ENCODE measurements around the gene GRIN2A. TPM values are rescaled to one million over a fixed set of nuclear protein-coding genes. Genes with fewer than 3 reads are reported as not detected.
A peak's percentile ranks its signal among the peaks of the same experiment; 100 is the strongest.

The GRIN2A gene
- not detected for total RNA-seq

DNA sequence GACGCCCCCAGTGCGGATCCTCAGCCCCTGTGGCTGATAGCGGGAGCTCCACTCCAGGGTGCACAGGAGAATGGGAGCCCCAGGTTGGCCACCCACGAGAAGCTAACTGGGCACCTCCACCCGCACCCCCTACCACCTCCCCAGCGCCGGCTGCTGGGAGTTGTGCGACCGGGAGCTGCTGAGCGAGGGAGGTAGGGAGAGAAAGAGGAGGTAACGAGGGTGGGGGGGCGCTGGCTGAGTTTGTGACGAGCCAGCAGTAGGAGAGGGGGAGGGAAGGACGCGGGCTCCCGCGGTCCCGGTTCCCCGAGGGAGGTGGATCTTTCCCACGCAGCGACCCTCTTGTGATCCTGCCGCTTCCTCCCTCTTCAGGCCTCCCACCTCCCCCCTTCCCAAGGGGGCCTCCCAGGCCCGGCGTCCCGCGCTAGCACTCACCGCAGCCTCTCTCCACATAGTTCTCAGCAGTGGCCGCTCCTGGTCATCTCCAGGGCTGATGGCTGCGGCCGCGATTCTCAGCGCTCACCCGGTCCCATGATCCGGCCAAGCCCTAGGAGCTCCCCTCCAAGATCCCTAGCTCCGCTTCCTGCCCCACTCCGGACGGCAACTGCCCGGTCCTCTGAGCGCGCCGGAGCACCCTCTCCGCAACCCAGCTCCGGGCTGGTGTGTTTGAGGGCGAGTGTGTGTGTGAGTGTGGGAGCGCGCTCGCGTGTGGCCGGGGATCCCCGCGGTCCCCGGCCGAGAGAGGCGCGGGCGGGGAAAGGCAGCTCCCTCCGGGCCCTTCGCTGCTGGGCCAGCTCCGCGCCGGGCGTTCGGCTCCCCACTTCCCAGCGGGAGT lies at the start of gene GRIN2A:
Gene GRIN2A, minus strand, starts transcription at position 207 of the 832 bp plus-strand sequence. CDS start 2,017 bp downstream, outside the sequence.
- Mint-ChIP-seq H3K27me3 (peaks cover 36% of the 10 kb centered on the region), H3K27ac (no peak within 1 kb of the TSS), H3K4me1 (peaks cover 7% of the 10 kb centered on the region), H3K9me3 (no peaks in the 10 kb centered on the region), H3K4me3 (peak within 1 kb of the TSS; percentile 10), H3K36me3 (ENCODE audit: low read depth) (no peaks in the 10 kb centered on the region)
- DNase-seq, result no peak
- ChIA-PET CTCF (interaction anchor here (0.6 to 0.7 kb wide), 2 partner anchors 17 to 920 kb away, joined by 3 read pairs; no protein-coding TSS in a partner anchor), POLR2A (no interaction called here)

DNA sequence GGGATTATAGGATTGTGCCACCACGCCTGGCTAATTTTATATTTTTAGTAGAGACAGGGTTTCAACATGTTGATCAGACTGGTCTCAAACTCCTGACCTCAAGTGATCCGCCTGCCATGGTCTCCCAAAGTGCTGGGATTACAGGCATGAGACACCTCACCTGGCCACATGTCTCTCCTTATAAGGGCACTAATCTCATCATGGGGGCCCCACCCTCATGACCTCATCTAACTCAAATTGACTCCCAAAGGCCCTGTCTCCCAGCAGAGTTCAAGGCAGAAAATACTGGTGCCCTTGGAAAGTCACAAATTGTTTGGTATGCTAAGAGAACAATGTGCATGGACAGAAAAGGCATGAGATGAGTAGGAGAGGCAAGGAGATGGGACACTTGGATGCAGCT lies 49.3 kb upstream of the GRIN2A start:
- Mint-ChIP-seq H3K36me3 (ENCODE audit: low read depth) (no peaks in the 10 kb centered on the region), H3K27ac (no peak overlapping the region), H3K27me3 (no peaks in the 10 kb centered on the region), H3K4me3 (no peak overlapping the region), H3K4me1 (peaks cover 3% of the 10 kb centered on the region), H3K9me3 (peaks cover 7% of the 10 kb centered on the region)
- POLR2A ChIA-PET, result no interaction called here
- DNase-seq, result no peak
- CTCF ChIA-PET, result no interaction called here

DNA sequence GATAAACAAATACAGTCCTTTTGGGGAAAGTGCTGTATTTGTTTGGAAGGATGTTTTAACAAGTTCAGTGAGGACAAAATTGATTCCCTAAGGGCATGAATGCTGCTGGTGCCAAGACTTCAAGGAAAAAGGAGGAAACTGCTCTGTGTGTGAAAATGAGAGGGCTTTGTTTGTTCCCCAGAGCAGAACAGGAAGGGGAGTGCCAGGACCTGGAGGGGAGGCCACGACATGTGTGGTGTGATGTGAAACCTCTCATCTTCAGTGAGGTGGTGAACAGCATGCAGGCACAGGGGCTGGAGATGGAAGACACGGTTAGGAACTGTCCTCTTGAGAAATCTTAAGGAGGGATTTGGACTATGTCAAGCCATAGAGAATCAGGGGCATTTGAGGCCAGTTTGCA lies 46.6 kb upstream of the GRIN2A start:
- Mint-ChIP-seq H3K36me3 (ENCODE audit: low read depth) (no peaks in the 10 kb centered on the region), H3K4me3 (no peak overlapping the region), H3K27me3 (no peaks in the 10 kb centered on the region), H3K27ac (no peak overlapping the region), H3K4me1 (peaks cover 3% of the 10 kb centered on the region), H3K9me3 (peaks cover 7% of the 10 kb centered on the region)
- CTCF ChIA-PET, result interaction anchor here (1.5 kb wide), 1 partner anchor 18 kb away, joined by 3 read pairs; no protein-coding TSS in a partner anchor
- no peak for DNase-seq
- POLR2A ChIA-PET, result no interaction called here

DNA sequence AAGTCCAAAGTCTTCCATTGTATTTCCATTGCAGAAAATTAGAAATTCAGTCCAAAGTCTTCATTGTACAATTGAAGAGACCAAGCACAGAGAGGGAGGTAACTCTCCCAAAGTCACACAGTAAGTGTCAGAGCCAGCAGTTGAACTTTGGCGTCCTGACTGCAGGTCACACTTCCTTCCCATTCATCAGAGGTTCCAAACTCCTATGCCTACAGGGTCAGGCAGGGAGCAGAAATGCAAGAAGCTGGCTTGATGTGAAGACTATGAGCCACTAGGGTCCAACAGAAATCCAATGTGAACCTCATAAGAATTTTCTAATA lies 44.7 kb upstream of the GRIN2A start:
- ChIA-PET POLR2A (no interaction called here), CTCF (no interaction called here)
- no peak overlapping the region for H3K4me3 Mint-ChIP-seq
- H3K27me3 Mint-ChIP-seq, result no peaks in the 10 kb centered on the region
- DNase-seq, result no peak
- H3K4me1 Mint-ChIP-seq, result peaks cover 3% of the 10 kb centered on the region
- no peaks in the 10 kb centered on the region for H3K36me3 Mint-ChIP-seq (ENCODE audit: low read depth)
- no peak overlapping the region for H3K27ac Mint-ChIP-seq
- peaks cover 5% of the 10 kb centered on the region for H3K9me3 Mint-ChIP-seq

DNA sequence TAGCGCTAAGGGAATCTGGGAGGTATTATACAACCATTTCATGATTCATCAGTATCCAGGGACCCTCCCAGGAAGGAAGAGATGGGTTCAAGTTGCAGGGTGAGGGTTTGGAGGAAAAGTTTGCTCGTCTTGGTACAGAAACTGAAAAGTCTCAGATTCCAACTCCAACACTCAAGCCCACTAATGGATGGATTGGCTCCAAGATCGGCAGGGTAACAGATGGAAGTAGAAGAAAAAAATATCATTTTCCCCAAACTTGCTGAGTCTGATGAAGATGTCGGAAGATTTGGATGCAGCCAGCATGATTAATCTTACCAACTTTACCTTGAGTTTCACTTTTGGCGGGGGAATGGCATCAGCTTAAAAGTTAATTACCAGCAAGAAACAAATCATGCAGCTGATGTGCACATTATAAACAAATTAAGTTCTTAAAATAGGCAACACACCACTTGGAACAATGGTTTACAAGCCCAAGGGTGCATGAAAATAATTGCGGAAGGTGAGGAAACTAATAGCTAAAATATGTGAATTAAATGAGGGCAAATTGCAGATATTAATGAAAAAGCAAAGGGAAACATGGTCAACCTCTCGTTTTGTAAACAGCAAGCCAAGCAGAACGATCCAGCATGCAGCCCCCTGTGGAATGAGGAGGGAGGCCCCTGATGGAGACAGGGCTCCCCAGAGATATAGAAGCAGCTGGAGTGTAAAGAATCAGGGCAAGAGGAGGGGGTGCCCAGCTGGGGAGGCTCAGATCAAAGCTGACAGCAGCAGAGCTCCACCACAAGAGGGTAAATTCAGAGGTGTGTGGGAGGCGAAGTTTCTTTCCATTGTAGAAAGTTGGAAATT lies 44.1 kb upstream of the GRIN2A start:
- Mint-ChIP-seq H3K27me3 (no peaks in the 10 kb centered on the region), H3K9me3 (no peaks in the 10 kb centered on the region), H3K36me3 (ENCODE audit: low read depth) (no peaks in the 10 kb centered on the region), H3K27ac (no peak overlapping the region), H3K4me3 (no peak overlapping the region), H3K4me1 (peaks cover 3% of the 10 kb centered on the region)
- DNase-seq, result no peak
- ChIA-PET CTCF (no interaction called here), POLR2A (no interaction called here)

DNA sequence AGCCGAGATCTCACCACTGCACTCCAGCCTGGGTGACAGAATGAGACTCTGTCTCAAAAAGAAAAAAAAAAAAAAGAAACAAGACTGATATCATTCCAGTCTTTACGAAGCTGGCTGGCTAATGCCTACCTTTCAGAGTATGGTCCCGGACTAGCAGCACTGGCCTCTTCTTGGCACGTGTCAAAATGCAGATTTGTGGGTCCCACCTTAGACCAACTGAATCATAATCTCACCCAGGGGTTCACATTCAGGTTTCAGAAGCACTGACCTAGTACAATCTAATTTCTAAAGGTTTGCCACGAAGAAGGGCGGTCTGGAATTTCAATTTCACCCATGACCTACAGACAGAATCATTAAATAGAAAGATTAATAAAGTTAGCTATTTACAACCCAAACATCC lies 43.4 kb upstream of the GRIN2A start:
- DNase-seq, result no peak
- H3K36me3 Mint-ChIP-seq (ENCODE audit: low read depth), result no peaks in the 10 kb centered on the region
- ChIA-PET CTCF (interaction anchor here (0.6 kb wide), 1 partner anchor 147 kb away, joined by 3 read pairs; no protein-coding TSS in a partner anchor), POLR2A (no interaction called here)
- H3K4me3 Mint-ChIP-seq, result no peak overlapping the region
- H3K4me1 Mint-ChIP-seq, result peaks cover 3% of the 10 kb centered on the region
- no peak overlapping the region for H3K27ac Mint-ChIP-seq
- no peaks in the 10 kb centered on the region for H3K9me3 Mint-ChIP-seq
- peaks cover 2% of the 10 kb centered on the region for H3K27me3 Mint-ChIP-seq

DNA sequence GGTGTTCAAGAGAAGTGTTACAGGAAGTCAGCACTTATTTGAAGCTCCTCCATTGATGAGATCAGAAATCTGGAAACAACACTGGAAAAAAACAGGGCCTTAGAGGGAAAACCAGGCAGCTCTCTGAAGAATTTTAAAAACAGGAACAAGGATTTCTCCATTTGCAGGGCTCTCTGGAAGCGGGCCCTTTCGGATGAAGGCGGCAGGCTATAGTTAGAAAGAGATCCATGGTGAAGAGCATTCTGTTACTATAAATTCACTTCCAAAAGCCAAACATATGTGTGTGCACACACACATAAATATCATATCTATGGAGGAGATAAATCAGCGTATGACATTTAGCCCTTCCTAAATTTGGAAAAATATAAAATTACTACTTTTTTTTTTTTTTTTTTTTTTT lies 42.6 kb upstream of the GRIN2A start:
- Mint-ChIP-seq H3K4me3 (no peak overlapping the region), H3K9me3 (no peaks in the 10 kb centered on the region), H3K27ac (no peak overlapping the region), H3K4me1 (peaks cover 3% of the 10 kb centered on the region), H3K36me3 (ENCODE audit: low read depth) (no peaks in the 10 kb centered on the region), H3K27me3 (peaks cover 2% of the 10 kb centered on the region)
- POLR2A ChIA-PET, result no interaction called here
- DNase-seq, result no peak
- CTCF ChIA-PET, result no interaction called here

DNA sequence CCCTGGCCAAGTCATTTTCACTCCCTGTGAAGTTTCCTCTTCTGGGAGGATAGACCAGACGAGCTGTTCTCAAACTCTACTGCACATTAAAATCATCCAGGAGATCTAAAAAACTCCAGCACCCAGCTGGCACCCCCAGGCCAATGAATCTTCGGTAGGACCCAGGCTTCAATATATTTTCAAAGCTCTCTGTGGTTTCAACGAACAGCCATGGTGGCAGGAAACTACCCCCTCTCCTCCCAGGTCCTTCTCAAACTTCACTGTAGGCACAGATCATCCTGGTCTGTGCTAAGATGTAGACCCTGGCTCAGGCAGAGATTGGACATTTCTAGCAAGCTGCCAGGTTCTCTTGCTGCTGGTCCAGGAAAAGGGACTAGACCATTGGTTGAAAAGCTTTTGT lies 38.7 kb upstream of the GRIN2A start:
- Mint-ChIP-seq H3K27me3 (peaks cover 2% of the 10 kb centered on the region), H3K27ac (no peak overlapping the region), H3K4me3 (no peak overlapping the region), H3K4me1 (no peaks in the 10 kb centered on the region), H3K9me3 (no peaks in the 10 kb centered on the region), H3K36me3 (ENCODE audit: low read depth) (no peaks in the 10 kb centered on the region)
- ChIA-PET POLR2A (no interaction called here), CTCF (no interaction called here)
- no peak for DNase-seq

DNA sequence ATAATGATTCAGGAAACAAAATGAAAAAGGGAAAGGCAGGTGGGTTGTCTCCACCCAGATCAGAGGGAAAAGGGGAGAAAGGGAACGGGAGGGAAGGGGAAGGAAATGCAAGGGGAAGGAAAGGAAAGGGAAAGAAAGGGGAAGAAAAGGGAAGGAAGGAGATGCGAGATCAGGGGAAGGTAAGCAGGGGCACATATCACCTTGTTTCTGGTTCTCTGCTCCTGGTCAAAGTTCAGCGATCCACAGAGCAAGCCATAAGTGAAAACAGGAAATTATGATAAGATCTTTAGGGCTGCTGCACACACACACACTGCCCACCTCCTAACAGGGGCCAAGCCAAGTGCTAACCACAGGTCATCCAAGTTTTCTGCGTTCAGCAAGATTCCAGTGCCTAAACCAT lies 37.5 kb upstream of the GRIN2A start:
- ChIA-PET POLR2A (no interaction called here), CTCF (no interaction called here)
- Mint-ChIP-seq H3K27ac (no peak overlapping the region), H3K4me1 (no peaks in the 10 kb centered on the region), H3K4me3 (no peak overlapping the region), H3K36me3 (ENCODE audit: low read depth) (no peaks in the 10 kb centered on the region), H3K9me3 (no peaks in the 10 kb centered on the region), H3K27me3 (peaks cover 2% of the 10 kb centered on the region)
- DNase-seq, result no peak

DNA sequence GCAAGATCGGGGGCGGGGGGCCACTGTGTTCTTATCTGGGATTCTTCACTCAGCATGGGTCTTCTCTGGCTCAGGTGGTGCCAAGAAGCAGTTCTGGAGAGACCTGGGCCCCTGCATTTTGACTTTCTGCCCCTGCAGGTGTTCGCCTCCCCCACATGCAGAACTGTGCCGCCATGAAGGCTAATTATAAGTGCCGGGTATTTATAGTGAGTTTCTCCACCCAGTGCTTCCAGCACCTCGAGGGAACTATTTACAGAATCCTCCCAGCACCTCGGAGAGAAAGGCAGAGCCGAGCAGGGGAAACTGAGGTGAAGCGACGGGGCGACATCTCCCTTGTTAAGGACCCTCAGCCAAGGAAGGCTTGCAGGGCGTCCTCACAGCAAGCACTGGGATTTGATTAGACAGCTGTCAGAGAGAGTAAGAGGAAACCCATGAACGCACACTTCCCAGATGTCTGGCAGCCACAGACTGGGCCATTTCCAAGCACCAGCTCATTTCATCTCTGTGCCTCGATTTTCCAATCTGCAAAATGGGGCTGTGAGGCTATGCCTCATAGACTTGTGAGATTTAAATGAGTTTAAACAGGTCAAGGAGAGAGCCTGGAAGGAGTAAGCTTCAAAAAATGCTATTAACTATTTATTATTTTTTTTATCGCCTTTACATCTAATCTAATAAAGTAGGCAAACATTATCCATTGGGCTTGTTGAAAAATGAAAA lies 36.4 kb upstream of the GRIN2A start:
- H3K4me1 Mint-ChIP-seq, result no peaks in the 10 kb centered on the region
- CTCF ChIA-PET, result no interaction called here
- POLR2A ChIA-PET, result no interaction called here
- DNase-seq, result no peak
- no peak overlapping the region for H3K27ac Mint-ChIP-seq
- no peaks in the 10 kb centered on the region for H3K36me3 Mint-ChIP-seq (ENCODE audit: low read depth)
- no peaks in the 10 kb centered on the region for H3K9me3 Mint-ChIP-seq
- peaks cover 2% of the 10 kb centered on the region for H3K27me3 Mint-ChIP-seq
- no peak overlapping the region for H3K4me3 Mint-ChIP-seq

DNA sequence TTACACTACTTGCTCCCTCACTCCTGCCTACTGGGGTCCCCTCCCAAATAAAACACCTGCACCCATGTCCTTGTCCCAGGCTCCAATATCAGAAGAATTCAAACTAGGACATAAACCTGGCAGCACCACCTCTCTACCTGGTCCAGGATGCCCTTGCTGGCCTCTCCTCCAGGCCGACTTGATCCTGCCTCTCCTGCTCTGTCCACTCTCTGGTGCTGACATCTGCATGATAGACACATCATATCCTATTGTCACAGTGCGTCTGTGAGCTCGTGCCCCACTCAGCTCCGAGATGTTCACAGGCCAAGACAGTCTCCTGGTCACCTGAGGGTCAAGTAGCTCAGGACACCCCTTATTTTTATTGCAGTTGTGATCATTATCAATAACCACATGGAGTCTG lies 31.5 kb upstream of the GRIN2A start:
- no peaks in the 10 kb centered on the region for H3K36me3 Mint-ChIP-seq (ENCODE audit: low read depth)
- H3K27ac Mint-ChIP-seq, result no peak overlapping the region
- no peak overlapping the region for H3K4me3 Mint-ChIP-seq
- POLR2A ChIA-PET, result no interaction called here
- no peaks in the 10 kb centered on the region for H3K27me3 Mint-ChIP-seq
- no peaks in the 10 kb centered on the region for H3K9me3 Mint-ChIP-seq
- H3K4me1 Mint-ChIP-seq, result no peaks in the 10 kb centered on the region
- CTCF ChIA-PET, result interaction anchor here (0.6 kb wide), 1 partner anchor 91 kb away, joined by 3 read pairs; no protein-coding TSS in a partner anchor
- no peak for DNase-seq

DNA sequence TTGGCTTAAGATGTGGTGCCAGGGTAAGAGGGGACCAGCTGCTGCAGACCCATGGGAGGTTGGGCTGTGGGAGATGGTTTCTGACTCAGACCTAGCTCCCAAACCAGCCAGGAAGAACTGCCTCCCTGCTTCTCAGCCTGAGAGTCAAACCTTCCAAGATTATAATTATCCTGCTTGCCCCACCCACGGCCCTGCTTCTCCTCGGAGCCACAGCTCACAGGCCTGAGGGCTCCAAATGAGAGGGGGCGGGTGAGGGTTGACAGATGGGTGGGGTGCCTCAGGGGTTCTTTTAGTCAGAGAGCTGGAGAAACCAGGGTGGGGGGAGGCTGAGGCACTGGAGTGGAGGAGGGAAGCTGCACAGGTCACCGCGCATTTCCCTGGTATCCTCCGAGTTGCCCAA lies 28.7 kb upstream of the GRIN2A start:
- Mint-ChIP-seq H3K27me3 (no peaks in the 10 kb centered on the region), H3K9me3 (no peaks in the 10 kb centered on the region), H3K4me1 (no peaks in the 10 kb centered on the region), H3K27ac (no peak overlapping the region), H3K36me3 (ENCODE audit: low read depth) (no peaks in the 10 kb centered on the region), H3K4me3 (no peak overlapping the region)
- POLR2A ChIA-PET, result no interaction called here
- DNase-seq, result no peak
- CTCF ChIA-PET, result interaction anchor here (1.1 kb wide), 1 partner anchor 19 kb away, joined by 3 read pairs; no protein-coding TSS in a partner anchor

DNA sequence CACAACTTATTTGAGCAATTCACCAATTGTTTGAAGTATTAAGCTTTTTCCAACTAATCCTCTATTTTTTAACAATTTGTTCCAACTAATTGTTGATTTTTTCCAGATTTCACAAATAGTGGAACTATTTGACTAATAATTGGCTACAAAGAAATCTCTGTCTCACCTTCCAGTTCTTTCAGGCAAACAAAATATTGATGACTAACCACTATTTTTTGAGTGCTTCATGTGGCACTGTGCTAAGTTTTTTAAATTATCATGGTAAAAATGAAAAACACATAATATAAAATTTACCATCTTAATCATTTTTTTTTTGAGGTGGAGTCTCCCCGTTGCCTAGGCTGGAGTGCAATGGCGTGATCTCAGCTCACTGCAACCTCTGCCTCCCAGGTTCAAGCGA lies 24.6 kb upstream of the GRIN2A start:
- no peak overlapping the region for H3K27ac Mint-ChIP-seq
- no peaks in the 10 kb centered on the region for H3K4me1 Mint-ChIP-seq
- ChIA-PET POLR2A (no interaction called here), CTCF (no interaction called here)
- H3K36me3 Mint-ChIP-seq (ENCODE audit: low read depth), result no peaks in the 10 kb centered on the region
- H3K27me3 Mint-ChIP-seq, result no peaks in the 10 kb centered on the region
- peaks cover 5% of the 10 kb centered on the region for H3K9me3 Mint-ChIP-seq
- H3K4me3 Mint-ChIP-seq, result no peak overlapping the region
- DNase-seq, result no peak

Data from activated CD4-positive, alpha-beta T cell treated with anti-CD3 and anti-CD28 coated beads, Interleukin-2, amount 10 ng/mL, durations not matched to agents 7 days and 5 days (primary cell).